Right lobe of liver (tissue), 6 donors: ENCODE measurements around the gene POLR3B. TPM values are rescaled to one million over a fixed set of nuclear protein-coding genes. Genes with fewer than 3 reads are reported as not detected.

Source experiments
- ATAC-seq, 4 donors: fragments of 200-7000 bp; cut with Tn5 transposase; one replicate each; pipeline ENCODE4 v1.9.1; 2020; ENCODE audit warnings: mild to moderate bottlenecking in 4 of 4, moderate library complexity in 4 of 4
- DNase-seq, 3 donors: peaks; one replicate each; pipeline ENCODE4 v3.0.0-alpha.2; 2020
- H3K27ac ChIP-seq, 3 donors: fragments of 200-600 bp; one replicate each; pipeline ENCODE4 v1.8.0; 2022
- H3K27me3 ChIP-seq, 2 donors: fragments of 200-600 bp; one replicate each; pipeline ENCODE4 v1.8.0; 2022
- H3K36me3 ChIP-seq, 4 donors: fragments of 200-600 bp; sonication (generic) in 1 of 4; one replicate each; pipeline versions ENCODE4 v1.5.1 to v1.8.0; 2017 to 2022; ENCODE audit warnings: control low read depth in 1 of 4
- H3K4me1 ChIP-seq, 4 donors: fragments of 200-600 bp; sonication (generic) in 1 of 4; one replicate each; pipeline versions ENCODE4 v1.5.1 to v1.8.0; 2017 to 2022; ENCODE audit warnings: control low read depth in 1 of 4
- H3K4me3 ChIP-seq, 3 donors: fragments of 200-600 bp; one replicate each; pipeline ENCODE4 v1.8.0; 2022
- H3K9me3 ChIP-seq, 4 donors: fragments of 200-600 bp; sonication (generic) in 1 of 4; one replicate each; pipeline versions ENCODE4 v1.5.1 to v1.8.0; 2017 to 2022; ENCODE audit warnings: control low read depth in 1 of 4
- CTCF ChIP-seq, 4 donors: fragments of 200-600 bp in 3 of 4; fragments of 450-650 bp in 1 of 4; IDR thresholded peaks; one replicate each; pipeline versions ENCODE4 v1.5.1 to v1.8.0; 2016 to 2022; ENCODE audit warnings: antibody characterized with exemption in 4 of 4, mild to moderate bottlenecking in 2 of 4
- POLR2A ChIP-seq: fragments of 450-650 bp; IDR thresholded peaks from one replicate; pipeline ENCODE4 v1.6.1; 2017; ENCODE audit warnings: antibody characterized with exemption, mild to moderate bottlenecking
- WGBS: methylation state at CpG from one replicate; pipeline ENCODE4 v1.1.6; 2018; ENCODE audit warnings: low coverage, low lambda C conversion rate; ENCODE audit not compliant: insufficient coverage; ENCODE audit errors: missing lambda C conversion rate; 5-methylcytosine and 5-hydroxymethylcytosine counted together
- intact Hi-C, 2 donors: fragments of 100-400 bp; cut with DNase I; formaldehyde crosslinking; loops; one replicate each; pipeline versions ENCODE4 v1.11.2 to v1.14.1; 2022
- total RNA-seq, 6 experiments: library from RNA; depleted of rRNA in 2 of 6; stranded (reverse); fragments of >200 nt in 2 of 6; fragmentation: NEBNext Ultra II Directional in 3 of 6; extraction: Animal tissue kit (Norgen Biotek cat#: 25700) in 3 of 6; gene quantifications; one replicate each; pipeline versions ENCODE4 v1.1.0 to v1.2.4, GENCODE V29; 2016 to 2023
- donor health status: DM: no; HTN: yes; CAD: no.
- donor health status: DM: no; HTN: no; CAD: no.
- donor health status: DM: no; HTN: no; CAD: no.
- donor health status: DM: no; HTN: yes; CAD: no.
- donor health status: DM: no; HTN: yes; CAD: no.

The POLR3B gene
- total RNA-seq, 6 experiments from 2014 or later: 6.8 to 10.9 (median 8.7) TPM

DNA sequence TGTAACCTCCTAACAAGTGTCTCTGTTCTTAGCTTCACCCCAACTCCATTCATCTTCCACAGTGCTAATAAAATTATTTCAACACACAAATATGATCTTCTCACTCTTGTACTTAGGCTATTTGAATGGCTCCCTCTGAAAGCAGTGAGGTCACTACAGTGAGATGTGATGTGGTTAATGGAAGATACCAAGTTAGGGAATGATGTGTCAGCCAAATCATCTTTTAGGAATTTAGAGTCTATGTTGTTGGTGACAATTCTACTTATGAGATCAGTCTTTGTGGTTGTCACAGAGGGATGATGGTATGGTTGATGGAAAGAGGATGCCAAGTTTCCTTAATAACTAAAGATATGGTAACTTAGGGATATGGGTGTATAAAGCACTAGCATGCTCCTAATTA lies 57.6 kb downstream of the POLR3B start:
- H3K27ac ChIP-seq: no peak overlapping the region
- H3K4me1 ChIP-seq: no peaks in the 10 kb centered on the region
- no peaks in the 10 kb centered on the region for H3K27me3 ChIP-seq
- intact Hi-C loops: no loop called here
- peaks cover 0 to 8% (median 4%) of the 10 kb centered on the region in 4 donors for H3K36me3 ChIP-seq
- ATAC-seq (no peak), DNase-seq (no peak)
- H3K9me3 ChIP-seq: no peaks in the 10 kb centered on the region
- H3K4me3 ChIP-seq: no peak overlapping the region
- TF ChIP-seq CTCF (IDR thresholded peaks at IDR 0.05) (no peak), POLR2A (no peak)

GRCh38 chr12:106416273-106416672 lies 58.7 kb downstream of the POLR3B start:
- no peak for TF ChIP-seq CTCF (IDR thresholded peaks at IDR 0.05)
- no peak for TF ChIP-seq POLR2A
- H3K27ac ChIP-seq: no peak overlapping the region
- H3K4me1 ChIP-seq: no peaks in the 10 kb centered on the region
- H3K4me3 ChIP-seq: no peak overlapping the region
- intact Hi-C loops: no loop called here
- 95% methylated on average over 2 of the region's 2 CpGs for WGBS
- ATAC-seq (no peak), DNase-seq (no peak)
- H3K9me3 ChIP-seq: no peaks in the 10 kb centered on the region
- no peaks in the 10 kb centered on the region for H3K27me3 ChIP-seq
- H3K36me3 ChIP-seq: peaks cover 0 to 3% (median 1%) of the 10 kb centered on the region in 4 donors

GRCh38 chr12:106417926-106418910 lies 60.7 kb downstream of the POLR3B start:
- DNase-seq (no peak), ATAC-seq (peak in 1 of 4 donors; percentile 82)
- 86% methylated on average over 7 of the region's 7 CpGs for WGBS
- no peaks in the 10 kb centered on the region for H3K36me3 ChIP-seq
- H3K4me1 ChIP-seq: no peaks in the 10 kb centered on the region
- no peak for TF ChIP-seq POLR2A
- TF ChIP-seq CTCF (IDR thresholded peaks at IDR 0.05): no peak
- H3K27ac ChIP-seq: no peak overlapping the region
- no peaks in the 10 kb centered on the region for H3K27me3 ChIP-seq
- intact Hi-C loops: no loop called here
- H3K9me3 ChIP-seq: no peaks in the 10 kb centered on the region
- H3K4me3 ChIP-seq: no peak overlapping the region

DNA sequence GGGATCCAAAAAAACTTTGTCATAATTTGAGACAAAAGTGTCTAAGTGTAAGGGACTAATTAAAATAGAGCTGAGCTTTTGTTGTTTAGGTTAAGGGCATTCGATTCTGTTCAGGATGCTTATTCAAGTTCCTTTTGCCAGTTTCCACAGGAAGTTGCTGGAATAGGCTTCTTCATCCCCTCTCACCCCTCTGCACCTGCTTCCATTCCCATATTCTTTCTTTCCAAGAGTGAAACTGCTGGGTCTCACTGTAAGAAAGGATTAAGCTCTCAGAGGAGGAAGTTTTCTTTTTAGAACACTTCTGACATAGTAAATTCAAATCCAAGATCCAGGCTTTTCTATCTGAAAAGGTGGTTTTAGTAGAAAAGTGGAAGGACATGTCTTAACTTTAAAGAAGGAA lies 61.4 kb downstream of the POLR3B start:
- TF ChIP-seq POLR2A (no peak), CTCF (IDR thresholded peaks at IDR 0.05) (no peak)
- Histone ChIP-seq H3K9me3 (no peaks in the 10 kb centered on the region), H3K36me3 (no peaks in the 10 kb centered on the region), H3K27ac (no peak overlapping the region), H3K27me3 (no peaks in the 10 kb centered on the region), H3K4me3 (no peak overlapping the region), H3K4me1 (no peaks in the 10 kb centered on the region)
- intact Hi-C loops: no loop called here
- ATAC-seq: no peak
- 50% methylated on average over 1 of the region's 1 CpG for WGBS
- no peak for DNase-seq
